PFSK-1 (cell line): ENCODE results near the gene PRR9.

Experiments used
- FOXP2 ChIP-seq: optimal IDR thresholded peaks from 2 replicates; pipeline ENCODE3; 2011; ENCODE audit warnings: borderline replicate concordance, control low read depth, inconsistent platforms; ENCODE audit not compliant: insufficient read depth; ENCODE audit errors: extremely low read length, extremely low read depth
- POLR2AphosphoS5 ChIP-seq: IDR thresholded peaks from 2 replicates; pipeline ENCODE4 v1.6.1; 2012; ENCODE audit warnings: low read depth, mild to moderate bottlenecking, control low read depth, low read length, moderate library complexity
- SIN3A ChIP-seq: IDR thresholded peaks from 2 replicates; pipeline ENCODE4 v1.6.1; 2012; ENCODE audit warnings: mild to moderate bottlenecking, low read length, moderate library complexity, borderline replicate concordance; ENCODE audit not compliant: insufficient read depth
- TAF1 ChIP-seq: IDR thresholded peaks from 2 replicates; pipeline ENCODE4 v1.6.1; 2012; ENCODE audit warnings: low read length, control low read depth, borderline replicate concordance; ENCODE audit not compliant: insufficient read depth
- TF ChIP-seq, protein P1 (sequence below), 2 experiments: IDR thresholded peaks; 2 replicates each; pipeline versions ENCODE4 v1.6.1 to v1.8.0; 2011 to 2012; ENCODE audit warnings: low read depth in 2 of 2, low read length in 2 of 2, control low read depth in 1 of 2, inconsistent platforms in 1 of 2, mild to moderate bottlenecking in 1 of 2, moderate library complexity in 1 of 2; ENCODE audit not compliant: insufficient read depth in 1 of 2

The PRR9 gene

DNA sequence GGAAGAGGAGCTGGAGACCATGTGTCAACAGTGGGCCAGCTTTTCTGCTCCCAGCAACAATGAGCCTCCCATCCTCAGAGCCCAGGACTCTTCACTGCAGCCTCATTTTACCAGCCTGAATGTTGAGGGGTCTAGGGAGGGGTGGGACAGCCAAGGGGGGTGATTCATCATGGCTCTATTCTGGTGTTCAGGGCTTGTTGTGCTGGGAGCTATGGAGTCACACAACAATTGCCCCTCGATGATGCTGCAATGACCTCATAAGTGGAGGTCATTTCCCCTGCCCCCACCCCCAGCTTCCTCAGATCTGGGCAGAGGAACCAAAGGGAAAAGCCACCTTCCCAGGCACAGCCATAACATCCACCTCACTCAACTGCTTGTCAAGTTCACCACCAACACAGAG, 14.3 kb upstream of the PRR9 start, which contains the start of gene LELP1:
TSS of gene LELP1 (plus strand) at position 301 of the 400 bp plus-strand sequence. CDS start 1,278 bp downstream, outside the sequence.
- TF ChIP-seq SIN3A = no peak
- no peak for TF ChIP-seq FOXP2
- TF ChIP-seq POLR2AphosphoS5 = no peak

DNA sequence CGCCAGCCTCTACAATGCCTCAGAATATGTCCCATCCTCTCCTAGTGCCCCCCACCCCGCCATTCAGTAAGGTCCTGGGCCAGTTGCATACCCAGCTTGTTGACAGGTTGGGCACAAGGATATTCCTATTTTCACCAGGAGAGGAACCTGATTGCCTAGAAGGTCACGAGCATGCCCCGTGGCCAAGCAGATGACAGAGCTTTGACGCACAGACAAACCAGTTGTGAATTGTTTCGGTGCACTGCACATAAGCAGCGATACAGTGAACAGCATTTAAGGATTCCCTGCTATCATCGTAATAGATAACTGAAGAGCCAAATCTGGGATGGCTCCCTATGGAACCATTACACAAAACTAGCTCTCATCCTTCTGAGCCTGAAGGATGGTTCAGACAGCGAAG, 10.8 kb upstream of the PRR9 start:
- no peak for TF ChIP-seq TAF1
- TF ChIP-seq, protein P1, sequence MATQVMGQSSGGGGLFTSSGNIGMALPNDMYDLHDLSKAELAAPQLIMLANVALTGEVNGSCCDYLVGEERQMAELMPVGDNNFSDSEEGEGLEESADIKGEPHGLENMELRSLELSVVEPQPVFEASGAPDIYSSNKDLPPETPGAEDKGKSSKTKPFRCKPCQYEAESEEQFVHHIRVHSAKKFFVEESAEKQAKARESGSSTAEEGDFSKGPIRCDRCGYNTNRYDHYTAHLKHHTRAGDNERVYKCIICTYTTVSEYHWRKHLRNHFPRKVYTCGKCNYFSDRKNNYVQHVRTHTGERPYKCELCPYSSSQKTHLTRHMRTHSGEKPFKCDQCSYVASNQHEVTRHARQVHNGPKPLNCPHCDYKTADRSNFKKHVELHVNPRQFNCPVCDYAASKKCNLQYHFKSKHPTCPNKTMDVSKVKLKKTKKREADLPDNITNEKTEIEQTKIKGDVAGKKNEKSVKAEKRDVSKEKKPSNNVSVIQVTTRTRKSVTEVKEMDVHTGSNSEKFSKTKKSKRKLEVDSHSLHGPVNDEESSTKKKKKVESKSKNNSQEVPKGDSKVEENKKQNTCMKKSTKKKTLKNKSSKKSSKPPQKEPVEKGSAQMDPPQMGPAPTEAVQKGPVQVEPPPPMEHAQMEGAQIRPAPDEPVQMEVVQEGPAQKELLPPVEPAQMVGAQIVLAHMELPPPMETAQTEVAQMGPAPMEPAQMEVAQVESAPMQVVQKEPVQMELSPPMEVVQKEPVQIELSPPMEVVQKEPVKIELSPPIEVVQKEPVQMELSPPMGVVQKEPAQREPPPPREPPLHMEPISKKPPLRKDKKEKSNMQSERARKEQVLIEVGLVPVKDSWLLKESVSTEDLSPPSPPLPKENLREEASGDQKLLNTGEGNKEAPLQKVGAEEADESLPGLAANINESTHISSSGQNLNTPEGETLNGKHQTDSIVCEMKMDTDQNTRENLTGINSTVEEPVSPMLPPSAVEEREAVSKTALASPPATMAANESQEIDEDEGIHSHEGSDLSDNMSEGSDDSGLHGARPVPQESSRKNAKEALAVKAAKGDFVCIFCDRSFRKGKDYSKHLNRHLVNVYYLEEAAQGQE (IDR thresholded peaks at IDR 0.05; ENCODE audit: insufficient read depth in 1 of 2, low read depth in 2 of 2, low read length in 2 of 2) = no peak

DNA sequence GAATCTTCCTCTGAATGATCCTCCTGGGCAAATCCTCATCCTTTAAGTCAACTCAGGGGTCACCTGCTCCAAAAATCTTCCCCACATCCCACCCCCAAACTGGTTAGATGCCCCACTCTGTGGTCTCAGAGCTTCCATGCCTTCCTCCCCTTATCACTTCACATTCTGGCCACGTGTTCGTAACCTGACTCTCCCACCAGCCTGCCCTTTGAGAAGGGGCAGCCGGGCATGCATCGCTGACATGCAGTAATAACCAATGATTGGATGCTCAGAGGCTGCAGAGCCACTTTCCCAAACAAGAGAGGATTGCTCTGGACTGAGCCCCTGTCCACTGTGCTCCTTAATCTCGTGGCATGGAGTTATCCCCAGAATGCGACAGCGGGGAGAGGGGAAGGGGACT, 7.2 kb upstream of the PRR9 start:
- TF ChIP-seq, protein P1 (IDR thresholded peaks at IDR 0.05; ENCODE audit: insufficient read depth in 1 of 2, low read depth in 2 of 2, low read length in 2 of 2) = no peak
- TF ChIP-seq TAF1 (no peak), FOXP2 (no peak), SIN3A (no peak), POLR2AphosphoS5 (no peak)

DNA sequence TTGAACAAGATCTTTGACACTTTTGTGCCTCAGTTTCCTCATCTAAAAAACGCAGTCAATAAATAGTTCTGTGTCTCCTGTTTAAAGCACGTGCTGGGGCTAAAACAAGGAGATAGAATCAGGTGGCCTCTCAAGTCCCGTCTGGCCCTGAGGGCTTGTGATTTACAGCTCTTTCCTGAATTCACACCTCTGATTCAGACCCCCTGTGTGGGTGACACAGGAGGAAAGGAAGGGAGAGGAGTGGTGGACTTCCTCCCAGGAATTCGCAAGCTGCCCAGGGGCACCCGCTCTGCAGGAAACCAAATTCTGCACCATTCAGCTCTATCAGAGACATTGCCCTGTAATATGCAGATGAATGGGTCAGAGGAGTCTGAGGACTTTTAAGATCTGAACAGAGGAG, 5.2 kb upstream of the PRR9 start:
- TF ChIP-seq POLR2AphosphoS5 (no peak), SIN3A (no peak), FOXP2 (no peak), TAF1 (no peak)
- TF ChIP-seq, protein P1 (IDR thresholded peaks at IDR 0.05; ENCODE audit: insufficient read depth in 1 of 2, low read depth in 2 of 2, low read length in 2 of 2) = no peak

DNA sequence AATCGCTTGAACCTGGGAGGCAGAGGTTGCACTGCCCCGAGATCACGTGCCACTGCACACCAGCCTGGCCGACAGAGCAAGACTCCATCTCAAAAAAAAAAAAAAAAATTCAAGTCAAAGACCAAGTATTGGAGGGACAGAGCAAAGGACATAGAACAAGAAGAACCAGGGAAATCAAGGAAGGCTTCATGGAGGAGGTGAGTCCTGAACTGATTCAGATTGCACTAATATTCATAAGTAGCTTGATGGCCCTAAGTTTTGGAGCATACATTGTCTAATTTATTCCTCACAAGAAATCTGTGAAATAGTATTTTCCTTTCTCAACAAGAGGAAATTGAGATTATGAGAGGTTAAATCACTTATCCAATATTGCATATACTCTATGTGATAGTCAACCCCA, 3.9 kb upstream of the PRR9 start:
- no peak for TF ChIP-seq SIN3A
- TF ChIP-seq FOXP2 = no peak
- TF ChIP-seq, protein P1 (IDR thresholded peaks at IDR 0.05; ENCODE audit: insufficient read depth in 1 of 2, low read depth in 2 of 2, low read length in 2 of 2) = no peak
- no peak for TF ChIP-seq TAF1
- no peak for TF ChIP-seq POLR2AphosphoS5
